HG03378 (cell line): Measurements from ENCODE around the gene GNPNAT1.
"Not testable (repeated sequence)": the region's sequence is repeated elsewhere in the genome, so short reads cannot be mapped to it uniquely, and the experiment has no call there.

Experiments
- ATAC-seq: cut with Tn5 transposase; IDR thresholded peaks from one replicate; pipeline ENCODE4 v1.9.1; 2021; ENCODE audit warnings: mild to moderate bottlenecking, moderate library complexity; ENCODE audit not compliant: unreplicated experiment

The GNPNAT1 gene

GRCh38 chr14:52790011-52790755, 1.2 kb downstream of the GNPNAT1 start:
- no peak for ATAC-seq

DNA sequence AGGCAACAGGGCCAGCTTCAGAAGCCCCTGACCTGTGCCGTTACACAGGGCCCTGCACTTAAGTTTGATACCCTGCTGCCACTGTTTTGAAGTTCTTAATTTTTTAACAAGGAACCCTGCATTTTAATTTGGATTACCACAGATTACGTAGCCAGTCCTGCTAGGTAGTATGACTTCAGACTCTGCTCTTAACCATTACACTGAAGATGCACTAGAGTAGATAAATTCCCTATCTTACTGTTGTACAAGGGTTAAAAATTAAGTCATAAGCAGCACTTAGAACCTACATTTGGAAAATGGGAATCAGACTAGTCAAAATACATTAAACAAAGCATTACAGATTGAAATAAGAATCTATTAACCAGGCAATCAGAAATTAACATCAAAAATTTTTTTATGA, 2.3 kb downstream of the GNPNAT1 start:
- ATAC-seq = no peak

GRCh38 chr14:52786887-52787286, 4.5 kb downstream of the GNPNAT1 start:
- no peak for ATAC-seq

DNA sequence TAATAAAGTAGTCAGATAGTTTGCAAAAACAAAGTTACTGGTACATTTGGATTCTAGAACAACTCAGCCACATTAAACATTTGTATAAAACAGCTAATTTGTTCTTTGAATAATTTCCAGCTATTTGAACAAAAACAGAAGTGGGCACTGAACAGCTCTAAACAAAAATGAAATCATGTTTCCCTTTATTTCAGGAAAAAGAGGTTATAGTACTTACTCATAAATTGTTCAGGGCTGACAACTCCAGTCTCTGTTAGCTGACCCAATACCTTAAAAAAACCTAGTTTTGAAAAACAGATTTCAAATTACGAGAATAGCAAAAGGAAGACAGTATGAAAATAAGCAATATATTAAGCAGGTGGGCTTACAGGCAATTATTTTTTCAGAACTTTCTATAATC, 8.2 kb downstream of the GNPNAT1 start:
- no peak for ATAC-seq

DNA sequence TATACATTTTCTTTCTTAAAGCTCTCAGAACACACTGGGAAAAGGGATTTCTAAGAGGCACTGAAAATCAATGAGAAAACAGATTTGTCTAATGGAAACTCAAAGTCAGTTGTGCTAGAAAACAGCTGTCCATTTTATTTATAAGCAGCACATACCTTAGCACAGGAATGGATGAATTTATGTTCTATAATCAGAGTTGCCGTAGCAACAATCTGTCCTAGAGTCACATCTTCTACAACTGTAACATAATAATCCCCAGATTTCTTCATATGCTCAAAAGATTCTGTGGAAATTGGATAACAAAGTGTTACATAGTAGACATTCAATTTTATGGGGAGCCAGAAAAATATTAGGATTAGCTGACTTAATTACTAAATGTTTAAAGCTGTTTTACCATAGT, 9.8 kb downstream of the GNPNAT1 start:
- ATAC-seq = no peak

GRCh38 chr14:52780893-52781292, 10.5 kb downstream of the GNPNAT1 start:
- ATAC-seq = no peak

DNA sequence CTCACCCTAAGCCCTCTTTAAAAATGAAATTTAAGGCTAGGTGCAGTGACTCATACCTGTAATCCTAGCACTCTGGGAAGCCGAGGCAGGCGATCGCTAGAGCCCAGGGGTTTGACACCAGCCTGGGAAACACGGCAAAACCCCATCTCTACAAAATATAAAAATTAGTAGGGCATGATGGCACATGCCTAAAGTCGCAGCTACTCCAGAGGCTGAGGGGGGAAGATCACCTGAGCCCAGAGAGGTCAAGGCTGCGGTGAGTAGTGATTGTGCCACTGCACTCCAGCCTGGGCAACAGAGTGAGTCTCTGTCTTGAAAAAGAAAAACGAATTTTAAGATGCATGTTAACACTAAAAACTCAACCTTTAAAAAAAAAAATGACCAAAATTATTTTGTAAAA, 12.7 kb downstream of the GNPNAT1 start:
- ATAC-seq = no peak

- ATAC-seq = no peak
Observed at GRCh38 chr14:52776816-52777215, 14.6 kb downstream of the GNPNAT1 start.

DNA sequence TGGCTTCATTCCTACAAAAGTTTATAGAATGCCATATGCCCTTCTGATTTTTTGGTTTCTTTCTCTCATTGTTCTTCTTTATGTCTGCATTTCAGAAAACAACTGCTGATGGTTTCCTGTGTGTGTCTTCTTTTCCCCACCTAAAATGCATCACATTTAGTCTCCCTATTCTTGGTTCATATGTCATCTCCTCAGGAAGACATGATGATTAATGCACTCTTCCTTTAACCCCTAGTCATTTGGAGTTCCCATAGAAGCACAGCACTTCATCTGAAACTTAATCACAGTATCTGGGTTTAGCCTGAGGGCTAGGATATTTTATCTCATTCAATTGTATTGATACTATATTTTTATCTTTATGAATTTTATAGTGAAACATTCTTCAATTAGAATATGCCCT, 21.5 kb downstream of the GNPNAT1 start:
- no peak for ATAC-seq

DNA sequence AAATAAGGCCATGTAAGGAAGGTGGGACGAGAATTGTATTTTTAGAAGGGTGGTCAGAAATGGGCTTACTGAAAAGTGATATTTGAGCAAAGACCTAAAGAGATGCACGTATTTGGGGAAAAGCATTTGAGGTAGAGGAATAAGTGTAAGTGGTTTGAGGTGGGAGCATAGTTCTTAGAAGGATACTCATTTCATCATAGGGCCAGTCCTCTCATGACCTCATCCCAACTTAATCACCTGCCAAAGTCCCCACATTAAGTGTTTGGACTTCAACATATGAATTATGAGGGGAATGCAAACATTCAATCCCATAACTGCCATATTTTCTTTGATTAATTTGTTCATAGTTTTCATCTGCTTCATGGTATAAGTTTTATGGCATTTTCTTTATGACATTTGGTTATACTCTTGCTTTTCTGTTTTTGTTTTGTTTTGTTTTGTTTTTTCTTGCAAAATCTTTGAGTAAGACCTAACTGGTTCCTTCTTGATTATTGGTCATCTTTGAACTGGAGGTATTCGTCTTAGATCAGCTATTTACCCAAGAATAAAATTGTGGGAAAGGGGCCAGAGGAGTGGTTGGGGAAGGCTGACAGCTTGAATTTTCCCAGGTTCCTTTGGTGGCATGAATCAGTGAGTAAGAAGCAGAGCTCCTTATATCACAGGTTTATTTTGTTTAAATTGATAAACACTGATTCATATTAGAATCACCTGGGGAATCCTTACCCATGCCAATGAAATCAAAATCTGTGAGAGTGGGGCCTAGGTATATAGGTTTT, 24.2 kb downstream of the GNPNAT1 start:
- ATAC-seq = no peak

GRCh38 chr14:52762923-52763322, 28.5 kb downstream of the GNPNAT1 start:
- not testable (repeated sequence) for ATAC-seq

DNA sequence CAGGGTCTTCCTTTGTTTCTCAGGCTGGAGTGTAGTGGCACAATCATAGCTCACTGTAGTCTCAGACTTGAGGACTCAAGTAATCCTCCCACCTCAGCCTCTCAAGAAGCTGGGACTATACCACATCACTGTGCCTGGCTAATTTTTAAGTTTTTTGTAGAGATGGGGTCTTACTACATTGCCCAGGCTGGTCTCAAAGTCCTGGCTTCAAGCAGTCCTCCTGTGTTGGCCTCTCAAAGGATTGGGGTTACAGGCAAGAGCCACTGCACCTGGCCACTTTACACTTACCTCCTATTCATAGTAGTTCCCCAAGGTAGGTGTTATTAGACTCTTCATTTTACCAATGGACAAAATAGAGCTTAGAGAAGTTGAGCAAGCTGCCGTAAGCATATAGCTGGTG, 32.3 kb downstream of the GNPNAT1 start:
- ATAC-seq = no peak

DNA sequence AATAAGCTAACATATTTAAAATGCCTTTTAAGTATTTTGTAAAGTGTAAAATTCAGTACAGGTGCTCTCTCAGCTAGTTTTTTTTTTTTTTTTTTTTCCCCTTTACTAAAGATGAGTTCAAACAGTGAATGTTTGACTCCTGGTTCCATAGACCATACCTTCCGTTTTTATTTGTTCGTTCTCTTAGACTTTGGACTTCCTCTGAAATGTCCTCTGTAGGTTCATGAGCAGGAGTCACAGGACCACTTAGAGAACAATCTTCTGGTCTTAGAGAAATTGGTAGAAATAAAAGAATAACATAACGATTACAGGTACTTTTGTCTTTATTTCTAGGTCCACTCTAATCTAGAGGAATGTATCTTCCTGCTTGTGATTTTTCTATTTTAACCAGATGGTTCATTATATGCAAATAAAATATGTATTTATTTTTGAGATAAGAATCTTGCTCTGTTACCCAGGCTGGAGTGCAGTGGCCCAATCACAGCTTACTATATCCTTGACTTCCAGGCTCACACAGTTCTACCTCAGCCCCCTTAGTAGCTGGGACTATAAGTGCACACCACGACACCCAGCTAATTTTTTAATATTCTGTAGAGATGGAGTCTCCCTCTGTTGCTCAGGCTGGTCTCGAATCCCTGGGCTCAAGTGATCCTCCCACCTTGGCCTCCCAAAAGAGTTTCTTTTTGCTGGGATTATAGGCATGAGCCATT, 35.6 kb downstream of the GNPNAT1 start:
- no peak for ATAC-seq

DNA sequence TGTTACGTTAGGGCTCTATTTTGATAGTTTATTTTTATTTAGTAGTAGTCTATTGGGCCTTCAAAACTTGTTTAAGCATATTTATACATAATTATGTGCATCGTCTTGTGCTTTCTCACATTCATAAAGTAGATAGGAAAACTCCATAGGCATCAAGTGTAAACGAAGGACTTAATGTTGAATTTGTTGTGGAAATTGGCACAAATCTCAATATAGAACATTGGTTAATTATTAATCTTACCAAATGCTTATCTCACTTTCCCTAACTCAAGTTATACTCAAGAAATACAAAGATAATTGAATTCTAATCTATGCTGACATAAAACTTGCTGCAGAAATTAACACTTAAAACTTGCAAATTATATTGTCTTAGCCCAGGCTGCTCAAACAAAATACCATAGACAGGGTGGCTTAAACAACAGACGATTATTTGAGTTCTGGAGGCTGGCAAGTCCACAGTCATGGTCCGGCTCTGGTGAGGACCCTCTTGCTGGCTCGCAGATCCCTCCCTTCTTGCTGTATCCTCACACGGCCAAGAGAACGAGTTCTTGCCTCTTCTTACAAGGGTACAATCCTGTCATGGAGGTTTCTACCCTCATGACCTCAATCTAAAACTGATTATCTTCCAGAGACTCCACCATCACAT, 42.6 kb downstream of the GNPNAT1 start:
- ATAC-seq = no peak

GRCh38 chr14:52741865-52742264, 49.5 kb downstream of the GNPNAT1 start:
- ATAC-seq = peak; percentile 37

DNA sequence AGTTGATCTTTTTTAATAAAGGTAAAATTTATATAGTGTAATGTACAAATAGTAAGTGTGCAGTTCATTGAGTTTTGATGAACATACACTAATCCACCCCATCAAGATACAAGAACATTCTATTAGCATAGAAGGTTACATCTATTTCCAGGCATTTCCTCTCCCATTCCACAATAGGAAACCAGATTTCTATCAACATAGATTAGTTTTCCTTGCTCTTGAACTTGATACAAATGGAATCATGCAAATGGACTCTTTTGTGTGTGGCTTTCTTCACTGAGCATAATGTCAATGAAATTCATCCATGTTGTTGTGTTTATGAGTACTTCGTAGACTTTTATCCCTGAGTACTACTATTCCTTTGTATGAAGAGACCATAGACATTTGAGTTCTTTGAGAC, 50.7 kb downstream of the GNPNAT1 start:
- no peak for ATAC-seq

- no peak for ATAC-seq
Observed at GRCh38 chr14:52738409-52738808, 53.0 kb downstream of the GNPNAT1 start.

- ATAC-seq = no peak
Observed at GRCh38 chr14:52735921-52736489, 55.4 kb downstream of the GNPNAT1 start.

GRCh38 chr14:52733824-52734223, 57.6 kb downstream of the GNPNAT1 start:
- ATAC-seq = no peak

DNA sequence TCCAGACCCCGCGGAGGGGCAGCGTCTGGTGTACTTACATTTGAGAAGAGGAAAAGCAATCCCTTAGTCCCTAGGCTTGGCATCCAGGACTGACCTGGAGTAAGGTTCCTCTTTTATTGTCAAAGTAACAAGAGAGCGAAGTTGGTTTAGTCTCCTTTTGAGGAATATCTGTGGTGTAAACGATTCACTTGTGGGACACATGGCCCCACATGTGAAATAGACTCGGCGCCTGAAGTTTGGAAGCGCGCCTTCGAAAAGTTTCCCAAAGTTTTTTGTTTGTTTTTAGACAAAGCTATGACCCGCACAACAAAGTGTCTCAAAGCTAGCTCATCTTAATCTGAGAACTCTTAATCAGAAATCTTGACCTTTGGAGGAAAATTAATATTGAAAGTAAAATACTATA, 60.7 kb downstream of the GNPNAT1 start:
- no peak for ATAC-seq
